GM19025 (cell line): ENCODE results near the gene MS4A4E.
"Not testable (repeated sequence)": the region's sequence is repeated elsewhere in the genome, so short reads cannot be mapped to it uniquely, and the experiment has no call there.

Source experiments
- ATAC-seq: cut with Tn5 transposase; IDR thresholded peaks from one replicate; pipeline ENCODE4 v1.9.1; 2021; ENCODE audit warnings: mild to moderate bottlenecking, low read depth, moderate library complexity; ENCODE audit not compliant: unreplicated experiment

MS4A4E gene

GRCh38 chr11:60242740-60243239 lies at the start of gene MS4A4E:
MS4A4E (minus strand) TSS chr11:60243137; CDS start chr11:60230055, 13,082 bp downstream.
- ATAC-seq: no peak

GRCh38 chr11:60292145-60292544 lies 49.2 kb upstream of the MS4A4E start:
- ATAC-seq: no peak

GRCh38 chr11:60288531-60288930 lies 45.6 kb upstream of the MS4A4E start:
- ATAC-seq: no peak

GRCh38 chr11:60285411-60286126 lies 42.6 kb upstream of the MS4A4E start:
- ATAC-seq: not testable (repeated sequence)

GRCh38 chr11:60282286-60282685 lies 39.3 kb upstream of the MS4A4E start:
- ATAC-seq: no peak

GRCh38 chr11:60281485-60281884 lies 38.5 kb upstream of the MS4A4E start:
- ATAC-seq: no peak

GRCh38 chr11:60280412-60280811 lies 37.5 kb upstream of the MS4A4E start, which contains the start of gene MS4A4A:
MS4A4A (plus strand) TSS chr11:60280666; CDS start chr11:60280676, 10 bp downstream.
- no peak for ATAC-seq

- ATAC-seq: no peak
Measured at GRCh38 chr11:60274416-60274815, 31.5 kb upstream of the MS4A4E start.

GRCh38 chr11:60265373-60266214 lies 22.7 kb upstream of the MS4A4E start:
- no peak for ATAC-seq

- no peak for ATAC-seq
Measured at GRCh38 chr11:60264644-60265043, 21.7 kb upstream of the MS4A4E start.

GRCh38 chr11:60263402-60263801 lies 20.5 kb upstream of the MS4A4E start:
- no peak for ATAC-seq

- no peak for ATAC-seq
Measured at GRCh38 chr11:60261014-60261413, 18.1 kb upstream of the MS4A4E start.

GRCh38 chr11:60257956-60258722 lies 15.2 kb upstream of the MS4A4E start:
- ATAC-seq: no peak

GRCh38 chr11:60252213-60253108 lies 9.5 kb upstream of the MS4A4E start:
- ATAC-seq: no peak

- no peak for ATAC-seq
Measured at GRCh38 chr11:60251485-60252212, 8.7 kb upstream of the MS4A4E start.

GRCh38 chr11:60241786-60242185 lies 1.2 kb downstream of the MS4A4E start:
- ATAC-seq: no peak

GRCh38 chr11:60240662-60241061 lies 2.3 kb downstream of the MS4A4E start:
- ATAC-seq: no peak

- no peak for ATAC-seq
Measured at GRCh38 chr11:60235321-60235720, 7.6 kb downstream of the MS4A4E start.

- no peak for ATAC-seq
Measured at GRCh38 chr11:60230681-60231080, 12.3 kb downstream of the MS4A4E start.
